Gastroesophageal sphincter (tissue), 4 donors: Measurements from ENCODE around the gene MBTPS1. TPM values are rescaled to one million over a fixed set of nuclear protein-coding genes. Genes with fewer than 3 reads are reported as not detected.

Source experiments
- ATAC-seq: fragments of 150-250 bp; one replicate; pipeline ENCODE4 v1.9.1; 2016; ENCODE audit warnings: mild to moderate bottlenecking, moderate library complexity
- H3K27ac ChIP-seq, 4 donors: fragments of 200-600 bp; sonication (generic) in 3 of 4; 1 replicate in 3 of 4; 2 replicates in 1 of 4; pipeline ENCODE4 v1.5.1; 2016 to 2019
- H3K27me3 ChIP-seq: fragments of 200-600 bp; sonication (generic); one replicate; pipeline ENCODE4 v1.5.1; 2019
- H3K36me3 ChIP-seq, 2 donors: fragments of 200-600 bp; sonication (generic); one replicate each; pipeline ENCODE4 v1.5.1; 2019; ENCODE audit warnings: control low read depth in 1 of 2
- H3K4me1 ChIP-seq, 3 donors: fragments of 200-600 bp; sonication (generic); 1 replicate in 2 of 3; 2 replicates in 1 of 3; pipeline ENCODE4 v1.5.1; 2016 to 2019; ENCODE audit warnings: control low read depth in 2 of 3
- H3K4me3 ChIP-seq, 2 donors: fragments of 200-600 bp; sonication (generic); one replicate each; pipeline ENCODE4 v1.5.1; 2019; ENCODE audit warnings: mild to moderate bottlenecking in 1 of 2, moderate library complexity in 1 of 2
- H3K9me3 ChIP-seq, 3 donors: fragments of 200-600 bp; sonication (generic); one replicate each; pipeline ENCODE4 v1.5.1; 2017 to 2019; ENCODE audit warnings: control low read depth in 2 of 3
- CTCF ChIP-seq, 4 experiments: fragments of 200-600 bp in 2 of 4; fragments of 450-650 bp in 2 of 4; sonication (generic) in 1 of 4; IDR thresholded peaks; one replicate each; pipeline ENCODE4 v1.5.1; 2017 to 2019; ENCODE audit warnings: antibody characterized with exemption in 4 of 4, mild to moderate bottlenecking in 2 of 4, moderate library complexity in 2 of 4
- EP300 ChIP-seq: sonication (generic); formaldehyde crosslinking; IDR thresholded peaks from one replicate; pipeline ENCODE4 v1.6.1; 2017; ENCODE audit warnings: antibody characterized with exemption, mild to moderate bottlenecking
- POLR2A ChIP-seq, 2 donors: fragments of 450-650 bp; IDR thresholded peaks; one replicate each; pipeline ENCODE4 v1.6.1; 2017; ENCODE audit warnings: antibody characterized with exemption in 2 of 2, mild to moderate bottlenecking in 2 of 2, moderate library complexity in 1 of 2
- POLR2AphosphoS5 ChIP-seq: sonication (generic); formaldehyde crosslinking; IDR thresholded peaks from one replicate; pipeline ENCODE4 v1.6.1; 2017; ENCODE audit warnings: antibody characterized with exemption
- WGBS, 2 donors: methylation state at CpG; one replicate each; pipeline ENCODE4 v1.1.5; 2018; ENCODE audit warnings: low coverage in 1 of 2; 5-methylcytosine and 5-hydroxymethylcytosine counted together
- total RNA-seq, 4 donors: library from RNA; depleted of rRNA; stranded (reverse); fragments of >200 nt; gene quantifications; one replicate each; pipeline ENCODE4 v1.1.0, GENCODE V29; 2016

The MBTPS1 gene
- total RNA-seq, 4 donors from 2014 or later = 84.0 to 98.6 (median 90.9) TPM

- no peak overlapping the region for H3K4me3 ChIP-seq
- H3K36me3 ChIP-seq = peaks cover 4 to 100% of the 10 kb centered on the region in 2 donors
- H3K27ac ChIP-seq = no peak overlapping the region
- no peak for TF ChIP-seq POLR2A (IDR thresholded peaks at IDR 0.05)
- no peak for TF ChIP-seq CTCF (IDR thresholded peaks at IDR 0.05)
- no peak for TF ChIP-seq POLR2AphosphoS5
- no peak for TF ChIP-seq EP300
- H3K4me1 ChIP-seq = no peaks in the 10 kb centered on the region
- H3K9me3 ChIP-seq = no peaks in the 10 kb centered on the region
- WGBS, 2 donors = 93 to 100% methylated on average over 1 to 3 of the region's 4 CpGs
- no peaks in the 10 kb centered on the region for H3K27me3 ChIP-seq
- ATAC-seq = no peak
Observed at GRCh38 chr16:84093879-84094270, 22.9 kb downstream of the MBTPS1 start.

DNA sequence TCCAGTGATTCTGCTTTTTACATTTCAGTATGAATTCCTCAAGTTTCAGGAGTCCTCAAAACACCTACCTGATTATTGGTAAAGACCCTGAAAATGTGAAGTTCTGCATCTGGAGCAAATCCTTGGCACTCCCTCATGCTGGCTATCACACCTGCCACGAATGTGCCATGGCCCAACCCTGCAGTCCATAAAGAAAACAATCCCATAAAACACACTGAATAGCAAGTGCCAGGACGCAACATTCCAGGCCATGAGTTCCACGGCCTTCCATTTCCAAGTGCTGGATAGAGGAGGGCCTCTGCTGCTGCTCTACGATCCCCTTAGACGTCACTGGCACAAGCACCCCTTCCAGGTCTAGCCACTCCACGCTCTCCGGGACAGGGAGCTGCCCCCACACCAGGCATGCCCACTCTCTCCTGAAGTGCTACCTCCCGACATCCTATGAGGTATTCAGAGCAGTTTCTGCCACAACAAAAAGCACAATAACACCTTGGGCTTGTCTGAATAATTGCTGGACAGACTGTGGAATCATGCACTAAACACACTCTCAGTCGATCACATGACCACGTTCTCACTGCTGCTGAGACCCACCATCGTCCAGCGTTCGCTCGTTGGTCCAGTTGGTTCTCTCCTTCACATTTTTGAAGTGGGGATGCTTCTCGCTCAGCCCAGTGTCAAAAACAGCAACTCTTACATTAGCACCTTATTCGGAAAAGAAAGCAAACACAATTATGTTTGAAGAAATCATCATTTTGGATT is 23.4 kb downstream of the MBTPS1 start:
- no peaks in the 10 kb centered on the region for H3K9me3 ChIP-seq
- TF ChIP-seq CTCF (IDR thresholded peaks at IDR 0.05) (no peak), POLR2A (IDR thresholded peaks at IDR 0.05) (no peak), POLR2AphosphoS5 (no peak), EP300 (no peak)
- ATAC-seq = no peak
- no peaks in the 10 kb centered on the region for H3K4me1 ChIP-seq
- H3K27me3 ChIP-seq = no peaks in the 10 kb centered on the region
- H3K4me3 ChIP-seq = no peak overlapping the region
- no peak overlapping the region for H3K27ac ChIP-seq
- WGBS, 2 donors = 84 to 91% methylated on average over 6 to 15 of the region's 16 CpGs
- peaks cover 4 to 100% of the 10 kb centered on the region in 2 donors for H3K36me3 ChIP-seq

DNA sequence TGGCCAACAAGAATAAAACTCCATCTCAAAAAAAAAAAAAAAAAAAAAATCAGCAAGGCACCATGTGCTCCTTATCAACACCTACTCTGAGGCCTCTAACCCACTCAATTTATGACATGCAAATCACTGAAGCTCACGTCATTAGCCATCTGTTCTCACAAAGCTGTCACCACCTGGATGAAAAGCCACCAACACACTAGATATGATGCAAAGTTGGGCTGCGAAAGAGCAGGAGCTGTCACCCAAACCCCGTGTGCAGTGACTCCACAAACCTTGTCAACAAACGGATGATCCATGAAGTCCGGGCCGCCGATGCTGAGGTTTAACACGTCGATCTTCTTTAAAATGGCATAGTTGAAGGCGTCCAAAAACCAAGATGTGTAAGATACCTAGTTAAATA is 25.3 kb downstream of the MBTPS1 start:
- WGBS, 2 donors = 87 to 93% methylated on average over 4 to 10 of the region's 10 CpGs
- Histone ChIP-seq H3K36me3 (peaks cover 0 to 100% of the 10 kb centered on the region in 2 donors), H3K4me1 (no peaks in the 10 kb centered on the region), H3K4me3 (no peak overlapping the region), H3K27me3 (no peaks in the 10 kb centered on the region), H3K27ac (no peak overlapping the region), H3K9me3 (no peaks in the 10 kb centered on the region)
- no peak for ATAC-seq
- TF ChIP-seq POLR2AphosphoS5 = no peak
- no peak for TF ChIP-seq EP300
- no peak for TF ChIP-seq CTCF (IDR thresholded peaks at IDR 0.05)
- no peak for TF ChIP-seq POLR2A (IDR thresholded peaks at IDR 0.05)

GRCh38 chr16:84090211-84090610 is 26.5 kb downstream of the MBTPS1 start:
- 83 to 89% methylated on average over 9 of the region's 9 CpGs for WGBS, 2 donors
- peaks cover 0 to 98% of the 10 kb centered on the region in 2 donors for H3K36me3 ChIP-seq
- no peaks in the 10 kb centered on the region for H3K4me1 ChIP-seq
- H3K9me3 ChIP-seq = no peaks in the 10 kb centered on the region
- no peaks in the 10 kb centered on the region for H3K27me3 ChIP-seq
- H3K27ac ChIP-seq = no peak overlapping the region
- no peak overlapping the region for H3K4me3 ChIP-seq
- no peak for ATAC-seq
- no peak for TF ChIP-seq EP300
- no peak for TF ChIP-seq POLR2AphosphoS5
- TF ChIP-seq POLR2A (IDR thresholded peaks at IDR 0.05) = no peak
- no peak for TF ChIP-seq CTCF (IDR thresholded peaks at IDR 0.05)

- no peak overlapping the region for H3K27ac ChIP-seq
- TF ChIP-seq EP300 (no peak), POLR2AphosphoS5 (no peak)
- H3K4me1 ChIP-seq = no peaks in the 10 kb centered on the region
- 59 to 72% methylated on average over 7 to 11 of the region's 15 CpGs for WGBS, 2 donors
- H3K36me3 ChIP-seq = peaks cover 0 to 98% of the 10 kb centered on the region in 2 donors
- H3K4me3 ChIP-seq = no peak overlapping the region
- ATAC-seq = no peak
- H3K9me3 ChIP-seq = no peaks in the 10 kb centered on the region
- H3K27me3 ChIP-seq = no peaks in the 10 kb centered on the region
Observed at GRCh38 chr16:84088695-84089395, 27.9 kb downstream of the MBTPS1 start.
